Activated CD8-positive, alpha-beta memory T cell treated with anti-CD3 and anti-CD28 coated beads, Interleukin-2, amount 50 U/mL, for 24 hours (primary cell): ENCODE data around the gene CCN5.

Source experiments
- DNase-seq: peaks from one replicate; pipeline ENCODE4 v3.0.0-alpha.2; 2020; ENCODE audit errors: extremely low read depth

Gene CCN5

GRCh38 chr20:44716309-44717106 lies 1.3 kb downstream of the CCN5 start:
- no peak for DNase-seq

DNA sequence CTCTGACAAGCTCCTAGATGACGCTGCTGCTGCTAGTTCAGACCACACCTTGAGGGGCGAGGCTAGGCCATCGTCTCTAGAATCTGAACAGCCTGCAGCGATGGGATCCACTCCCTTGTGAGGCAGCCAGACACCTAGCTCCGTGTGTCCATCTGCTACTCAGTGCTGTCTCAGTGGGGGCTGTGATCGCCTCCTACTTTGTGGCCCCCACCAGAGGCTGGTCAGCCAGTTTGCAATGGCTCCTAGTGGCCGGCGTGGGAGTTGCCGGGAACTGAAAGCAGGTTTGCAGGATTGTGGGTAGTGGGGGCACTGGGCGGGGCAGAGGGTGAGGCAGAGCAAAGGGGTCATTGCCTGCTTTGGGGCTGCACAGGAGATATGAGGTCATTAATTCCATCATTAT lies 2.8 kb downstream of the CCN5 start:
- no peak for DNase-seq

DNA sequence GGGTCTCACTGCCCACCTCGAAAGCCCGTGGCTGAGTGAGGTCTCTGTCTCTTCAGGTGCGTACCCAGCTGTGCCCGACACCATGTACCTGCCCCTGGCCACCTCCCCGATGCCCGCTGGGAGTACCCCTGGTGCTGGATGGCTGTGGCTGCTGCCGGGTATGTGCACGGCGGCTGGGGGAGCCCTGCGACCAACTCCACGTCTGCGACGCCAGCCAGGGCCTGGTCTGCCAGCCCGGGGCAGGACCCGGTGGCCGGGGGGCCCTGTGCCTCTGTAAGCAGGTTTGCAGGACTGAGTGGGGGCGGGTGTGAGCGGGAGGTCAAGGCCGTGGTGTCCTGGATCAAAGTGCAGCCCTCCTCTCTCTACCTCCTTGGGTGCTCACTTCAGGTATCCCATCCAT lies 4.7 kb downstream of the CCN5 start:
- DNase-seq = no peak

DNA sequence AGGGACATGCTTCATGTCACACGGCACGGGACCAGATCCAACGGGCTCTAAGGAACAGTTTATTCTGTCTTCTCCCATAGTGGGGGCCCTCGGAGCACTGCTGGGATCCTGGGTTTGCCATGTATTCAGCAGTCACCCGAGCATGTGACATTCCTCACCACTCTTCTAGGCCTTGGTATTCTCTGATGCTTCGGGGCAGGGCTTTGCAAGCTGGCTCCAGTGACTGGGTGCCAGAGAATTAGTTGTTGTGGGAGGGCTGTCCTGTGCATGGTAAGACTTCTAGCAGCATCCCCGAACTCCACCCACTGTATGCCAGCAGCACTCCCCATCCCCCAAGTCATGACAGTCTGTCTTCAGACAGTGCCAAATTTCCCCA lies 5.4 kb downstream of the CCN5 start:
- DNase-seq = no peak

- no peak for DNase-seq
Measured at GRCh38 chr20:44720997-44721784, 6.0 kb downstream of the CCN5 start.

GRCh38 chr20:44721785-44722054 lies 6.6 kb downstream of the CCN5 start:
- no peak for DNase-seq

DNA sequence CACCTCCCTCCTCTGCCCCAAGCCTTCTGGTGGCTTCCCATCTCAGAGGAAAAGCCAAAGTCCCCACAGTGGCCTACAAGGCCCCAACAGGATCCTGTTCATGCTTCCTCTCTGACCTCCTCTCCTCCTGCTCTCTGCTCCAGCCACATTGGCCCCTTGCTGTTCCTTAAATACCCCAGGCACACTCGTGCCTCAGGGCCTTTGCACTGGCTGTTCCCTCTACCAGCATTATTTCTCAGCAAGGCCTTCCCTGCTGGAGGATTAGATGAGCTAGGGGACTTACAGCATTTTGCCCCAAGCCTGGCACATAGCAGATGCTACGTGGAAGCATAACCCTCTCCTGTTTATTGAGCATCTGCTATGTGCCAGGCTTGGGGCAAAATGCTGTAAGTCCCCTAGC lies 7.8 kb downstream of the CCN5 start:
- DNase-seq = no peak

DNA sequence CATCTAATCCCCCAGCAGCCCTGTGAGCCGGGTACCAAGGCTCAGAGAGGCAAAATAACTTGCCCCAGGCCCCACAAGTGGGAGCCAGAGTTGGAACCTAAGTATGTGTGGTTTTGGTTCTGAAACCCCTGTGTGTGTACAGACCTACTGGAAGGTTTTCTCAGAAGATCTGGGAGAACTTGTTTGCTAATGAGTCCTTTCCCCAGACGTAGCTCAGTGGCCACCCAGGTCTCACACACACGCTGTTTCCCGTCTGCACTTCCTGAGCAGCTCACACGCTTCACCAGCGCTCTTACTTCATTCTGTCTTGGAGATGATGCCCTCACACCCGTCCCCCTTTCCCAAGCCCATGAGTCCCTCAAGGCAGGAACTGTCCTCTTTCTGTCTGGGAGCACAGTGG lies 8.2 kb downstream of the CCN5 start:
- no peak for DNase-seq

DNA sequence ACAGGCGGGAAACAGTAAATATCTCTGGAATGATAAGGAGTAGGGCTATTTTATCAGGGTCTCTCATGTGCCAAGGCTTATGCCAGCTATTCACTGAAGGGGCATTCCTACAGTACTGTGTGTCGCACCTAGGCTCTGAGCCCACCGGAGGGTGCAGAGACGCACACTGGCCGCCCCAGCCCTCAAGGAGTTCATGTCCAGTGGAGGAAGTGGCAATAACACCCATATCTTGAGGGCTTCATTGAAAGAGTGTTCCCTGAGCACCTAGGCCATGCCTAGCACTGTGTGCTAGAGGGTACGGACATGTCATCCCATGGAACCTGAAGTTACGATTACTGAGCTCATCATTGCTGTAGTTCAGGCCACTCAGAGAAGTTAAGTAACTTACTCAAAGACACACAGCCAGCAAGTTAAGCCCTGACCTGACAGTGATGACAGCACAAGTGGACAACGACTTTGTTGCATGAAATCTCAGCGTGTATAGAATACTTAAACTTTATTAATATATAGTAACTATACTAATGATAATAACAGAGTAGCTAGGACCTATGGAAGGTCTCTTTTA lies 8.7 kb downstream of the CCN5 start:
- no peak for DNase-seq

- no peak for DNase-seq
Measured at GRCh38 chr20:44724423-44725091, 9.4 kb downstream of the CCN5 start.

GRCh38 chr20:44725837-44726236 lies 10.7 kb downstream of the CCN5 start:
- no peak for DNase-seq

- DNase-seq = no peak
Measured at GRCh38 chr20:44727039-44727438, 11.9 kb downstream of the CCN5 start.

DNA sequence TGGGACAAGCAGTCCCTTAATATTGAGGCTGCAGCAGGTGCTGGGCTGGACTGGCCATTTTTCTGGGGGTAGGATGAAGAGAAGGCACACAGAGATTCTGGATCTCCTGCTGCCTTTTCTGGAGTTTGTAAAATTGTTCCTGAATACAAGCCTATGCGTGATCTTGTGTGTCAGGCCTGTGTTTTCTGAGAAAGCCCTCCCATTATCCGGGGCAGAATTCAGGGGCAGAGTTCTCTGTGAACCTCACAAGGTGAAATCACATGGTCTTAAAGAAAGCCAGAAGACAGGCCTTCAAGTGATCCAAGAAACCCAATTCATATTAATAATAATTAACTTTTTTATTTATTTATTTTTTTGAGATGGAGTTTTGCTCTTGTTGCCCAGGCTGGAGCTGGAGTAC lies 12.5 kb downstream of the CCN5 start:
- DNase-seq = no peak

DNA sequence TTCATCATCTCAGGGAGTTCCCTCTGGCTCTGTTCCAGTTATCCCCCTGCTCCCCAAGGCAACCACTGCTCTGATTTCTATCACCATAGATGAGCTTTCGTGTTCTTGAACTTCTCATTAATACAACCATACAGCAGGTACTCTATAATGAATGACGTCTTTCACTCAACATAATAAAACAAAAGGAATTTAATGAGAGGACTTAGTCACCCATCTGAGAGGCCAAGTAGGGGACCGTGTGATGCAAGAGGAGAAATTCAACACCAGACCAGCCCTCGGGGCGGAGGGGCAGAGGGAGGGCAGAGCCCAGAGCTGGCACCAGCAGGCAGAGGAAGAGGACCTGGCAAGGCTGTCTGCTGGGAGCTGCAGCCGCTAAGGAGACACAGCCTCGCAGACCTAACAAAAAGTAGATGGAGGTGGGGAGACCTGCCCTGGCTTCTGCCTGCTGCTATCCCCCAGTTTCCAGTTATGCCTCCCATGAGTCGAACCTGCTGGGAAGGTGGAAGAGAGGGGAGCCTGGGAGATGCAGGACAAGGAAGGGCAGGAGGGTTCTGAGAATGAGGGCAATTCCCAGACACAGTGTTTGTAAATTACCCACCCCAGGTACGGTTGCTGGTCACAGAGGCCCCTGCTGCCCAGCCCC lies 13.8 kb downstream of the CCN5 start:
- DNase-seq = no peak

DNA sequence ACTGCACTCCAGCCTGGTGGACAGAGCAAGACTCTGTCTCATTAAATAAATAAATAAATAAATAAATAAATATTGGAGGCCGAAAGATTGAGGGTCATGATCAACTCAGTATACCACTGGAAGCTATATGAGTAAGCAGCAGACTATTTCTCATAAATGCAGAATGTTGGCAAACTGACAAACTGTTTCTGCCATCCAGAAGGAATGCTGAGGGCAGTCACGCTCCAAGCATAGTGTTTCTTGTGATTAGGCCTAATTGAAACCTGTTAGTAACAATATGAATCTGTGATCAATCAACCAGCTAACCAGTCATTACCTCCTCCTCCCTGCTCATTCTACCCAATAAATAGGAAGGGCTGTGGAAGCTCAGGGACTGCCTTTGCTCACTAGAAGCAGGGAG lies 15.3 kb downstream of the CCN5 start:
- no peak for DNase-seq

GRCh38 chr20:44731657-44732056 lies 16.5 kb downstream of the CCN5 start:
- no peak for DNase-seq

DNA sequence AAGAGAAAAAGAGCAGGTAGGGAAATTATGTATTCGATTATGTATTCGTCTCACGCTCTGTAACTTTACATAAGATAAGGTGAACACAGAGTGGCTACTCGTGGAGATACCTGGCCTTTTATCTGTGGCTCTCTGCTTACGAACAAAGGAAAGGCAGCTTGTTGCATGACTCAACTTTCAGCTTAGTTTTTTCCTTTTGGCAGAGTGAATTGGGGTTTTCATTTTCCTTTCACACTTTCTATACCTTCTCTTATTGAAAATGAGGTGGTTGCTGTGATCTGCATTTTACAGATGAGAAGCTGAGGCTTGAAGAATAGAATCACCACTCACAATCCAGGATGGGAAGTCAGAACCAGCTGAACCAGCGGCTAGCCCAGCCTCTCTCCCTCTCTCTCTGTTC lies 17.2 kb downstream of the CCN5 start:
- DNase-seq = no peak

DNA sequence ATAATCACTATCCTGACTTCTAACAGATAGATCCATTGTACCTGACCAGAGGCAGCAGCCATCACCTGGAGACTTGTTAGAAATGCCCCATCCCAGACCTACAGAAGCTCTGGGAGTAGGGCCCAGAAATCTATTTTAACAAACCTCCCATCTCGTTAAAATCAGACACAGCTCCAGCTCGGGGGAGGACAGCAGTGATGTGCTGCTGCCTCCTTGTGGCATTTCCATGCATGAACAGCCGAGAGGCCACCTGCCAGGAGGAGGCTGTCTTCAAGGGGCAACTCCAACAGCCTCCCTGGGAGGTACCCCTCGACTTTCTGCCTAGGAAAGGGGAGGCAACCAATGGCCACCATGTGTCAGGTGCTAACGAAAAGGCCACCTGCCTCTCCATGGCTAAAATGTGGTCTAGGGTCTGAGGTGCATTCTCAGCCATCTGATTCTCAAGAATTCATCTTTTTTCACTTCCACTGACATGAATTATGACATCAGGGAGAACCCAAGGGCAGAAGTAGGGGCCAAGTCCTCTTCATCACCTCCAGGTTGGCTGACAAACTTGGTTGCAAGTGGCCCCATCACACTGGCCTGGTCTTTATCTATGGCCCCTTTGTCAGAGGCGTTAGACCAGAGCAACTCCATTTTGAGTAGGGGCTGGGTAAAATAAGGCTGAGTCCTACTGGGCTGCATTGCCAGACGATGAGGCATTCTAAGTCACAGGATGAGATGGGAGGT lies 18.3 kb downstream of the CCN5 start:
- no peak for DNase-seq

GRCh38 chr20:44734938-44735337 lies 19.8 kb downstream of the CCN5 start:
- no peak for DNase-seq

GRCh38 chr20:44735816-44736169 lies 20.6 kb downstream of the CCN5 start:
- DNase-seq = no peak

DNA sequence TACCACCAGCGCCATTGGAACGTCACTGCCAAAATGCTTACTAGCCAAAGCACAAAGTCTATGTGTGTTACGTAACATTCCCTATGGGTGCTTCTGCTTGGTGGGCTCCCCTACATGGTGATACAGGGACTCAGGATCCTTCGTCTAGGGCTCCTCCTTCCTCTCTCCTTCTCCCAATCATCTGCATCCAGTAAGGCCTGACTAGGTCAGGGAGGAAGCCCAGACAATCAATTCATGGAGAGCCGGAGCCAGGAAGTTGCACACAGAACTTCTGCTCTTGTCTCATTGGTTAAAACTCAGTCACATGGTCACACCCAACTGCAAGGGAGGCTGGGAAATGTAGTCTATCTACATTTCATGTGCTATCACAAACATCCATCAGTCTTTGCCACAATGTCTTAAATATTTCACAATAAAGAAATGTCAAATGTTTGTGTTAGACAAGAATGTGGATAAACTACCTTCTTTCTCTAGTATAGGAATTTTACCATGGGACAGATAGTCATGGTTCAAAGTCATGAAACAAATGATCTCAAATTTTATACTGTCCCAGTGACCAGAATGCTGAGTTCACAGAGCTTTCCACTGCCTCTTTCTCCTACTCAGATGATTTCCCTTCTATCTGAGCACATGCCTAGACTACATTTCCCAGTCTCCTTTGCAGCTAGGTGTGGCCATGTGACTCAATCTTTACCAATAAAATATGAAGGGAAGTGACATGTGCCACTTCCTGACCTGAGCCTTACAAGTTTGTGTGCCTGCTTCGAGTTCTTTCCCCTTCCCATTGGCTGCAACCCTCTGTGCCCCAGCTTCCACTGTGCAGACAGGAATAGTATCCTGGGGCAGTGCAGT lies 21.2 kb downstream of the CCN5 start:
- DNase-seq = no peak
